Mesenchymal stem cell (in vitro differentiated cells and primary cell): ENCODE data around the gene STUM.
A peak's percentile ranks its signal among the peaks of the same experiment; 100 is the strongest.

Source experiments
- DNase-seq: peaks from one replicate; pipeline ENCODE4 v3.0.0-alpha.2; 2013
- H2AFZ ChIP-seq: one replicate; pipeline ENCODE4 v1.6.1; 2013; ENCODE audit warnings: low read depth, mild to moderate bottlenecking, control low read depth, inconsistent platforms, low read length, moderate library complexity
- H2AK5ac ChIP-seq: 2 replicates; pipeline ENCODE4 v1.6.1; 2013; ENCODE audit warnings: low read length, moderate library complexity, mild to moderate bottlenecking, inconsistent platforms; ENCODE audit not compliant: severe bottlenecking
- H2BK120ac ChIP-seq: one replicate; pipeline ENCODE4 v1.6.1; 2013; ENCODE audit warnings: low read depth, mild to moderate bottlenecking, inconsistent platforms, low read length, moderate library complexity
- H2BK12ac ChIP-seq, 2 experiments: one replicate each; pipeline ENCODE4 v1.6.1; 2013; ENCODE audit warnings: inconsistent platforms in 2 of 2, low read length in 2 of 2, mild to moderate bottlenecking in 2 of 2, moderate library complexity in 2 of 2, control low read depth in 1 of 2
- H2BK15ac ChIP-seq: one replicate; pipeline ENCODE4 v1.6.1; 2013; ENCODE audit warnings: mild to moderate bottlenecking, low read depth, inconsistent platforms; ENCODE audit not compliant: poor library complexity, severe bottlenecking
- H2BK5ac ChIP-seq: 2 replicates; pipeline ENCODE4 v1.6.1; 2013; ENCODE audit warnings: low read depth, mild to moderate bottlenecking, low read length, control low read depth, inconsistent platforms; ENCODE audit not compliant: poor library complexity, severe bottlenecking
- H3K14ac ChIP-seq, 2 experiments: one replicate each; pipeline ENCODE4 v1.6.1; 2013; ENCODE audit warnings: inconsistent platforms in 2 of 2, low read length in 2 of 2, control low read depth in 1 of 2, mild to moderate bottlenecking in 1 of 2, moderate library complexity in 1 of 2
- H3K18ac ChIP-seq, 2 experiments: one replicate each; pipeline ENCODE4 v1.6.1; 2013; ENCODE audit warnings: inconsistent platforms in 2 of 2, low read length in 2 of 2, control low read depth in 1 of 2, low read depth in 1 of 2, mild to moderate bottlenecking in 1 of 2
- H3K23ac ChIP-seq, 2 experiments: one replicate each; pipeline ENCODE4 v1.6.1; 2013; ENCODE audit warnings: inconsistent platforms in 2 of 2, low read length in 2 of 2, mild to moderate bottlenecking in 2 of 2, moderate library complexity in 2 of 2, control low read depth in 1 of 2
- H3K27ac ChIP-seq: 2 replicates; pipeline ENCODE4 v1.5.1; 2013; ENCODE audit warnings: mild to moderate bottlenecking, moderate library complexity, low read length, control low read depth, inconsistent platforms; ENCODE audit not compliant: poor library complexity, severe bottlenecking
- H3K27me3 ChIP-seq, 2 experiments: 2 replicates each; pipeline versions ENCODE4 v1.6.1 to v1.7.0; 2013; ENCODE audit warnings: low read length in 2 of 2, mild to moderate bottlenecking in 2 of 2, moderate library complexity in 2 of 2, control low read depth in 1 of 2, inconsistent platforms in 1 of 2; ENCODE audit not compliant: control insufficient read depth in 1 of 2, insufficient read depth in 1 of 2
- H3K36me3 ChIP-seq, 2 experiments: 2 replicates each; pipeline versions ENCODE4 v1.6.1 to v1.7.0; 2013; ENCODE audit warnings: low read length in 2 of 2, control low read depth in 1 of 2, inconsistent platforms in 1 of 2, low read depth in 1 of 2, mild to moderate bottlenecking in 1 of 2; ENCODE audit not compliant: insufficient read depth in 2 of 2, control insufficient read depth in 1 of 2
- H3K4ac ChIP-seq, 2 experiments: one replicate each; pipeline ENCODE4 v1.6.1; 2013; ENCODE audit warnings: inconsistent platforms in 2 of 2, low read length in 2 of 2, mild to moderate bottlenecking in 2 of 2, moderate library complexity in 2 of 2, control low read depth in 1 of 2, low read depth in 1 of 2
- H3K4me1 ChIP-seq: 2 replicates; pipeline ENCODE4 v1.6.1; 2013; ENCODE audit warnings: low read depth, low read length, control low read depth; ENCODE audit not compliant: control insufficient read depth, insufficient read depth
- H3K4me2 ChIP-seq: 2 replicates; pipeline ENCODE4 v1.6.1; 2013; ENCODE audit warnings: low read length, mild to moderate bottlenecking, inconsistent platforms; ENCODE audit not compliant: poor library complexity, severe bottlenecking
- H3K4me3 ChIP-seq, 2 experiments: 2 replicates each; pipeline versions ENCODE4 v1.5.1 to v1.7.0; 2013; ENCODE audit warnings: low read length in 2 of 2, mild to moderate bottlenecking in 2 of 2, control low read depth in 1 of 2, low read depth in 1 of 2; ENCODE audit not compliant: insufficient read depth in 1 of 2
- H3K79me1 ChIP-seq: replicated peaks from 2 replicates; pipeline ENCODE4 v1.6.1; 2013; ENCODE audit warnings: mild to moderate bottlenecking, control low read depth, low read length, inconsistent platforms; ENCODE audit not compliant: poor library complexity, severe bottlenecking
- H3K9ac ChIP-seq: 2 replicates; pipeline ENCODE4 v1.7.0; 2013; ENCODE audit warnings: mild to moderate bottlenecking, low read length, moderate library complexity
- H3K9me3 ChIP-seq: 2 replicates; pipeline ENCODE4 v1.7.0; 2013; ENCODE audit warnings: mild to moderate bottlenecking, low read length; ENCODE audit not compliant: control insufficient read depth
- H4K8ac ChIP-seq: one replicate; pipeline ENCODE4 v1.6.1; 2013; ENCODE audit warnings: inconsistent platforms, mild to moderate bottlenecking, low read length, moderate library complexity
- H4K91ac ChIP-seq: one replicate; pipeline ENCODE4 v1.6.1; 2013; ENCODE audit warnings: mild to moderate bottlenecking, low read length, inconsistent platforms
- WGBS: methylation state at CpG from one replicate; pipeline ENCODE4 v1.1.7; 2013; ENCODE audit warnings: mixed read lengths; 5-methylcytosine and 5-hydroxymethylcytosine counted together

STUM gene

DNA sequence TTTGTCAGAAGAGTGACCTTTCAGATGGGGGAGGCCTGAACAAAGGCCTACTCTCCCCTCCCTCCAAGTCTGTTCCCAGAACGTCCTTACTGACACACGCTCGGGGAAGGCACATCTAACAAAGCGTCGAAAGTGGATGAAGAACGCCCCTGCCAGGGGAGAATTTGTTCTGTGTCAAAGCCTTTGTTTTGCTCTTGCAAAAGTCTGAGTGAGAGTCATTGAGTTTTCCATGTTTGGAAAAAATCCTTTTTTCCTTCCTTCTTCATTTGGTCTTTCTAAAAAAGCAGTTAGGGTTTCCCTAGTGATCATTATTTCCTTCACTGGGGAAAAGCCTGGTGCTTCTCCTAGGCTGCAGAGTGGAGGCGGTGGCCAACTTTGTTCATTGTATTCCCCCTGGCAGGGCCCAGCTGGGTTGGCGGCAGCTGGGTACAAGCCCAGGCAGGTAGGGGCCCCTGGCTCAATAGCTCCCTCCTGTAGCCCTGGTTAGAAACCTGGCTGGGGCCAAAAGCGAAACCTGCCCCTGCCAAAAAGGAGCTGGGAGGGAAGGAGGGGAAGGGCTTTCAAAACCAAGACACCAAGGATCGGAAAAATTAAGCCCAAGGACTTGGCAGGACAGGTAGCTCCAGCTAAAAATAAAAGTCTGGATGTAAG is 109.5 kb downstream of the STUM start:
- Histone ChIP-seq H3K9ac (peak overlapping the region; percentile 71), H2BK12ac (no peak overlapping the region), H3K4me3 (no peak overlapping the region), H3K14ac (no peak overlapping the region), H2AK5ac (no peak overlapping the region), H2AFZ (no peak overlapping the region), H2BK15ac (peak overlapping the region; percentile 63), H3K4ac (no peak overlapping the region), H4K91ac (no peak overlapping the region), H3K27me3 (no peaks in the 10 kb centered on the region), H3K27ac (no peak overlapping the region), H3K23ac (no peak overlapping the region), H3K9me3 (no peaks in the 10 kb centered on the region), H3K18ac (peak overlapping the region in 1 of 2 experiments; percentile 9), H3K4me2 (no peak overlapping the region), H4K8ac (no peak overlapping the region), H3K79me1 (peaks cover 27% of the 10 kb centered on the region), H3K4me1 (peaks cover 51% of the 10 kb centered on the region), H2BK120ac (no peak overlapping the region), H3K36me3 (no peaks in the 10 kb centered on the region), H2BK5ac (no peak overlapping the region)
- no peak for DNase-seq
- WGBS = 81% methylated on average over 10 of the region's 10 CpGs

DNA sequence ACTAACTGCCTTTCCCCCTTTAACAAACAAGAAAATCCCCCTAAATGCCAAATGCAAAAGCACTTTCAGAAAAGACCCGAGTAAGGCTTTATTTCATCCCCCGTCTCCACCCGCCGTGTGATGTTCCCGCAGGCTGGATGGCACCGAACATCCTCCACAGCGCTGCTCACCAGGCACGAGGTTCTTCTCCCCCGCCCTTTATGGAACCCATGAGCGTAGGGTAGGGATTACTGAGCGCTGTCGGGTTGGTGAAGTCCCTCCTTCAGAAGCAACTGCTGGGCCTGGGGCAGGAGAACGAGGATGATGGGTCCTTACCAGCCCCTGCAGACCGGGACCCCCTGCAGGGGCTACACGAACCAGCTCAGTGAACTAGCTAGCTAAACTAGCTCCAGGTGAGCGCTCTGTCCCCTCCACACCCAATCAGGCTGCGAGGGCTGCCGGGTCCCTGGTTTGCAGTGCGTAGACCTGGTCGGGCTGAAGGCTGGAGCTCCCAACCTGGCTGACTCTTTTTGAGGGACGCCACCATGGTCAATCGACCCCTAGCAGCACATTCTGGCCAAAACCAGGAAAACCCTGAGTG is 110.1 kb downstream of the STUM start:
- WGBS = 95% methylated on average over 22 of the region's 22 CpGs
- H2BK12ac ChIP-seq = peak overlapping the region in 1 of 2 experiments; percentile 1
- H3K4me1 ChIP-seq = peaks cover 55% of the 10 kb centered on the region

More for the DNA sequence above, 110.1 kb downstream of the STUM start:
- H4K8ac ChIP-seq = no peak overlapping the region
- H3K4me3 ChIP-seq = no peak overlapping the region
- H2BK15ac ChIP-seq = peak overlapping the region; percentile 6
- H3K4ac ChIP-seq = no peak overlapping the region
- H2AK5ac ChIP-seq = peak overlapping the region; percentile 1
- H3K27me3 ChIP-seq = no peaks in the 10 kb centered on the region
- no peak overlapping the region for H3K14ac ChIP-seq
- H3K9ac ChIP-seq = no peak overlapping the region
- peaks cover 27% of the 10 kb centered on the region for H3K79me1 ChIP-seq
- H3K18ac ChIP-seq = no peak overlapping the region
- H3K27ac ChIP-seq = no peak overlapping the region
- no peak overlapping the region for H3K23ac ChIP-seq
- H3K9me3 ChIP-seq = no peaks in the 10 kb centered on the region
- peak overlapping the region; percentile 1 for H4K91ac ChIP-seq
- no peaks in the 10 kb centered on the region for H3K36me3 ChIP-seq
- no peak overlapping the region for H2BK120ac ChIP-seq
- H2BK5ac ChIP-seq = no peak overlapping the region
- DNase-seq = no peak
- no peak overlapping the region for H3K4me2 ChIP-seq
- no peak overlapping the region for H2AFZ ChIP-seq
